Esophagus squamous epithelium (tissue), 4 donors: ENCODE measurements around the gene RUFY1.

ENCODE experiments used
- CTCF ChIP-seq, 6 experiments: fragments of 450-650 bp in 4 of 6; fragments of 200-600 bp in 2 of 6; sonication (generic) in 2 of 6; IDR thresholded peaks; one replicate each; pipeline ENCODE4 v1.5.1; 2016 to 2019; ENCODE audit warnings: antibody characterized with exemption in 6 of 6, mild to moderate bottlenecking in 4 of 6, moderate library complexity in 4 of 6
- POLR2A ChIP-seq, 4 donors: fragments of 450-650 bp; IDR thresholded peaks; one replicate each; pipeline ENCODE4 v1.6.1; 2017; ENCODE audit warnings: antibody characterized with exemption in 4 of 4, mild to moderate bottlenecking in 4 of 4, moderate library complexity in 3 of 4

- no peak for TF ChIP-seq CTCF (IDR thresholded peaks at IDR 0.05)
- peak in 1 of 4 donors; percentile 6 for TF ChIP-seq POLR2A (IDR thresholded peaks at IDR 0.05)
Measured at GRCh38 chr5:179610109-179610902, 60.0 kb downstream of the RUFY1 start.
